Parathyroid adenoma (tissue), 2 donors: ENCODE results near the gene POLG2.
"Not testable (repeated sequence)": the region's sequence is repeated elsewhere in the genome, so short reads cannot be mapped to it uniquely, and the experiment has no call there.

Source experiments
- H2AFZ ChIP-seq: fragments of 300-600 bp; sonication (generic); one replicate; pipeline ENCODE4 v1.7.0; 2017; ENCODE audit warnings: antibody characterized with exemption, mild to moderate bottlenecking
- H3K27ac ChIP-seq: fragments of 300-600 bp; sonication (generic); one replicate; pipeline ENCODE4 v1.7.0; 2017
- H3K27me3 ChIP-seq: fragments of 300-600 bp; sonication (generic); one replicate; pipeline ENCODE4 v1.7.0; 2017; ENCODE audit warnings: low read length; ENCODE audit not compliant: control insufficient read depth, insufficient read depth
- H3K36me3 ChIP-seq: fragments of 300-600 bp; sonication (generic); one replicate; pipeline ENCODE4 v1.7.0; 2017; ENCODE audit warnings: low read length; ENCODE audit not compliant: control insufficient read depth, insufficient read depth
- H3K4me1 ChIP-seq: fragments of 300-600 bp; sonication (generic); one replicate; pipeline ENCODE4 v1.7.0; 2017; ENCODE audit warnings: control low read depth
- H3K4me2 ChIP-seq: fragments of 300-600 bp; sonication (generic); one replicate; pipeline ENCODE4 v1.7.0; 2017; ENCODE audit warnings: low read length
- H3K4me3 ChIP-seq: fragments of 300-600 bp; sonication (generic); one replicate; pipeline ENCODE4 v1.7.0; 2017; ENCODE audit warnings: low read depth, low read length
- H3K79me2 ChIP-seq: fragments of 300-600 bp; sonication (generic); one replicate; pipeline ENCODE4 v1.7.0; 2017; ENCODE audit warnings: control low read depth
- H3K9ac ChIP-seq: fragments of 300-600 bp; sonication (generic); one replicate; pipeline ENCODE4 v1.7.0; 2017; ENCODE audit warnings: mild to moderate bottlenecking
- H3K9me3 ChIP-seq: fragments of 300-600 bp; sonication (generic); one replicate; pipeline ENCODE4 v1.7.0; 2017; ENCODE audit warnings: low read length; ENCODE audit not compliant: control insufficient read depth
- TF ChIP-seq, protein P1 (sequence below): fragments of 300-600 bp; sonication (generic); IDR thresholded peaks from one replicate; pipeline ENCODE4 v1.7.0; 2017; ENCODE audit warnings: antibody characterized with exemption, mild to moderate bottlenecking
- donor health status: primary hyperparathyroidism.

POLG2 gene

DNA sequence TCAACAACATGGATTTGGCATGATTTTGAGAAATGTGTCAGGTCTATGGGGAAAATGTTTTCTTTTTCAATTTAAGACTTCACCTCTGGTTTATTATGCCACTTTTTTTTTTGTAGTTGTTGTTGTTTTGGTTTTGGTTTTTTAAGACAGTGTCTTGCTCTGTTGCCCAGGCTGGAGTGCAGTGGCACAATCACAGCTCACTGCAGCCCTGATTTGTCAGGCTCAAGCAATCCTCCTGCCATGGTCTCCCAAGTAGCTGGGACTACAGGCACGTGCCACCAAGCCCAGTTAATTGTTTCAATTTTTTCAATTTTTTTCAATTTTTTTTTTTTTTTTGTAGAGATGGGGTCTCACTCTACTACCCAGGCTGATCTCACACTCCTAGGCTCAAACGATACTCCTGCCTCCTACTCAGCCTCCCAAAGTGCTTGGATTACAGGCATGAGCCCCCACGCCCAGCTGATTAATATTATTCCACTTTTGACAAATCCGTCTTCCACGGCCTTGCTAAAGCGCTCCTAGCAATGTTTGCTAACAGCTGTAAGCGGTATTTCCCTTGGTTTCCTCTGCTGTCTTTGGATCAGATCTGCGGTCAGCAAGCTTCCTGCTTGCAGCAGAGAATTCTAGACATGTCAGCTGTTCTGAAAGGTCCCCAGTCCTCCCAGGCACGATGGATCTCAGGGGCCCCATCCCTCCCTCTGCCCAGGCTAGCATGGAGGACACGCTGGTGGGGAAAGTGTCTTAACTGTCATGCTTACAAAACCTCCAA, 54.9 kb downstream of the POLG2 start:
- Histone ChIP-seq H3K9me3 (no peaks in the 10 kb centered on the region), H3K79me2 (no peaks in the 10 kb centered on the region), H3K27ac (peak overlapping the region; percentile 30), H3K4me2 (no peak overlapping the region), H3K27me3 (no peaks in the 10 kb centered on the region), H3K9ac (no peak overlapping the region), H3K4me3 (no peak overlapping the region), H2AFZ (peak overlapping the region; percentile 61), H3K4me1 (no peaks in the 10 kb centered on the region), H3K36me3 (no peaks in the 10 kb centered on the region)
- TF ChIP-seq, protein P1, sequence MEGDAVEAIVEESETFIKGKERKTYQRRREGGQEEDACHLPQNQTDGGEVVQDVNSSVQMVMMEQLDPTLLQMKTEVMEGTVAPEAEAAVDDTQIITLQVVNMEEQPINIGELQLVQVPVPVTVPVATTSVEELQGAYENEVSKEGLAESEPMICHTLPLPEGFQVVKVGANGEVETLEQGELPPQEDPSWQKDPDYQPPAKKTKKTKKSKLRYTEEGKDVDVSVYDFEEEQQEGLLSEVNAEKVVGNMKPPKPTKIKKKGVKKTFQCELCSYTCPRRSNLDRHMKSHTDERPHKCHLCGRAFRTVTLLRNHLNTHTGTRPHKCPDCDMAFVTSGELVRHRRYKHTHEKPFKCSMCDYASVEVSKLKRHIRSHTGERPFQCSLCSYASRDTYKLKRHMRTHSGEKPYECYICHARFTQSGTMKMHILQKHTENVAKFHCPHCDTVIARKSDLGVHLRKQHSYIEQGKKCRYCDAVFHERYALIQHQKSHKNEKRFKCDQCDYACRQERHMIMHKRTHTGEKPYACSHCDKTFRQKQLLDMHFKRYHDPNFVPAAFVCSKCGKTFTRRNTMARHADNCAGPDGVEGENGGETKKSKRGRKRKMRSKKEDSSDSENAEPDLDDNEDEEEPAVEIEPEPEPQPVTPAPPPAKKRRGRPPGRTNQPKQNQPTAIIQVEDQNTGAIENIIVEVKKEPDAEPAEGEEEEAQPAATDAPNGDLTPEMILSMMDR = no peak

DNA sequence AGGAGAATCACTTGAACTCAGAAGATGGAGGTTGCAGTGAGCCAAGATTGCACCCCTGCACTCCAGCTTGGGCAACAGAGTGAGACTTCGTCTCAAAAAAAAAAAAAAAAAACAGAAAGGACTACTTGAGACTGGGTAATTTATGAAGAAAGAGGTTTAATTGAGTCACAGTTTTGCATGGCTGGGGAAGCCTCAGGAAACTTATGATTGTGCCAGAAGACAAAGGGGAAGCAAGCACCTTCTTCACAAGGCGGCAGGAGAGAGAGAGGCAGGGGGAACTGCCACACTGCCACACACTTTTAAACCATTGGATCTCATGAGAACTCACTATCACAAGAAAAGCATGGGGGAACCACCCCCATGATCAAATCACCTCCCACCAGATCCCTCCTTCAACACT, 56.9 kb downstream of the POLG2 start:
- Histone ChIP-seq H3K9me3 (no peaks in the 10 kb centered on the region), H3K4me1 (no peaks in the 10 kb centered on the region), H3K4me2 (no peak overlapping the region), H3K9ac (no peak overlapping the region), H3K4me3 (no peak overlapping the region), H2AFZ (no peak overlapping the region), H3K27me3 (no peaks in the 10 kb centered on the region), H3K27ac (no peak overlapping the region), H3K79me2 (no peaks in the 10 kb centered on the region), H3K36me3 (no peaks in the 10 kb centered on the region)
- TF ChIP-seq, protein P1 = no peak

DNA sequence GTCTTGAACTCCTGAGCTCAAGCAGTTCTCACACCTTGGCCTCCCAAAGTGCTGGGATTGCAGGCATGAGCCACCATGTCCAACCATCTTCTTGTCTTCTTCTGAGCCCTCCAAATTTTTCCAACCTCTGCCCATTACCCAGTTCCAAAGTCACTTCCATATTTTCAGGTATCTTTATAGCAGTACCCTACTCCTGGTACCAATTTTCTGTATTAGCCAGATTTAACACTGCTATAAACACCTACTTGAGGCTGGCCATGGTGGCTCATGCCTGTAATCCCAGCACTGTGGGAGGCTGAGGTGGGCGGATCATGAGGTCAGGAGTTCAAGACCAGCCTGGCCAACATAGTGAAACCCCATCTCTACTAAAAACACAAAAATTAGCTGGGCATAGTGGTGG, 57.3 kb downstream of the POLG2 start:
- H3K79me2 ChIP-seq, H3K4me3 ChIP-seq, H3K4me1 ChIP-seq, H3K4me2 ChIP-seq, H3K9ac ChIP-seq, H2AFZ ChIP-seq, H3K36me3 ChIP-seq, H3K9me3 ChIP-seq, H3K27ac ChIP-seq, H3K27me3 ChIP-seq: not testable (repeated sequence)

DNA sequence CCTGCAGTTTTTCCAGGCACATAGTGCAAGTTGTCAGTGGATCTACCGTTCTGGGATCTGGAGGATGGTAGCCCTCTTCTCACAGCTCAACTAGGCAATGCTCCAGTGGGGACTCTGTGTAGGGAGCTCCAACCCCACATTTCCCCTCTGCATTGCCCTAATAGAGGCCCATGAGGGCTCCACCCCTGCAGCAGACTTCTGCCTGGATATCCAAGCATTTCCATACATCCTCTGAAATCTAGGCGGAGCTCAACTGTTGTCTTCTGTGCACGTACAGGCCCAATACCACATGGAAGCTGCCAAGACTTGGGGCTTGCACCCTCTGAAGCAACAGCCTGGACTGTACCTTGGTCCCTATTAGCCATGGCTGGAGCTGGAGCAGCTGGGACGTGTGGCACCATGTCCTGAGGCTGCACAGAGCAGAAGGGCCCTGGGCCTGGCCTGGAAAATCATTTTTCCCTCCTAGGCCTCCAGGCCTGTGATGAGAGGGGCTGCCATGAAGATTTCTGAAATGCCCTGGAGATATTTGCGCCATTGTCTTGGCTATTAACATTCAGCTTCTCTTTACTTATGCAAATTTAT, 58.8 kb downstream of the POLG2 start:
- no peaks in the 10 kb centered on the region for H3K36me3 ChIP-seq

DNA sequence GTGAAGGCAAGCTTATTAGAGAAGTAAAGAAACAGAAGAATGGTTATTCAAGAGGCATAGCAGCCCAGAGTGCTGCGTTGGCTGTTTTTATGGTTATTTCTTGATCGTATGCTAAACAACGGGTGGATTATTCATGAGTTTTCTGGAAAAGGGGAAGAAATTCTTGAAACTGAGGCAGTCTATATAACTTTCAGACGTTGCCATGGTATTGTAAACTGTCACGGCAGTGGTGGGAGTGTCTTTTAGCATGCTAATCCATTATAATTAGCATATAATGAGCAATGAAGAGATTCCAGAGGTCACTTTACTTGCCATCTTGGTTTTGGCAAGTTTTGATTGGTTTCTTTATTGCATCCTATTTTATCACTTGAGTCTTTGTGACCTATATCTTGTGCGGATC, 65.3 kb downstream of the POLG2 start:
- no peaks in the 10 kb centered on the region for H3K79me2 ChIP-seq
- H3K4me1 ChIP-seq = no peaks in the 10 kb centered on the region
- no peak overlapping the region for H3K4me2 ChIP-seq
- no peak overlapping the region for H3K4me3 ChIP-seq
- no peaks in the 10 kb centered on the region for H3K9me3 ChIP-seq
- no peak overlapping the region for H3K9ac ChIP-seq
- H3K27ac ChIP-seq = no peak overlapping the region
- H3K27me3 ChIP-seq = no peaks in the 10 kb centered on the region
- TF ChIP-seq, protein P1 = no peak
- H3K36me3 ChIP-seq = no peaks in the 10 kb centered on the region
- no peak overlapping the region for H2AFZ ChIP-seq

More for the DNA sequence above, 58.8 kb downstream of the POLG2 start:
- Histone ChIP-seq H3K4me2 (no peak overlapping the region), H3K27ac (no peak overlapping the region), H3K9me3 (no peaks in the 10 kb centered on the region), H3K4me1 (no peaks in the 10 kb centered on the region), H3K27me3 (no peaks in the 10 kb centered on the region), H3K9ac (no peak overlapping the region), H3K79me2 (no peaks in the 10 kb centered on the region), H3K4me3 (no peak overlapping the region), H2AFZ (no peak overlapping the region)
- TF ChIP-seq, protein P1 = no peak

DNA sequence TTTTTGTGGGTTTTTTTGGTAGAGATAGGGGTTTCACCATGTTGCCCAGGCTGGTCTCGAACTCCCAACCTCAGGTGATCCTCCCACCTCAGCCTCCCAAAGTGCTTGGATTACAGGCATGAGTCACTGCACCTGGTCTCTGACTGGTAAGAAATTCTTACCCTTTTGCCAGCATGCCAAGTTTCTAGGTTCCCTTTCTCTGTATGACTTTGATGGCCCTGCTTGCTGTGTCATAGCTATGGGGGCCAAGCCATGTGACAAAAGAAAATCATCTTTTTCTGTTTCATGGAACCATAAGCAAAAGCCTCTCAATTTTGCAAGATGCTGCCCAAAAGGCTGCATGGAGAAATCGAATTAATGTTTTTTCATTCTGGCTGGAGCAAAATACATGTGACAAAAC, 66.8 kb downstream of the POLG2 start:
- not testable (repeated sequence) for H3K4me2 ChIP-seq, H2AFZ ChIP-seq, H3K4me1 ChIP-seq, H3K36me3 ChIP-seq, H3K79me2 ChIP-seq, H3K27ac ChIP-seq, H3K27me3 ChIP-seq, H3K9me3 ChIP-seq, H3K4me3 ChIP-seq, H3K9ac ChIP-seq
